DMS53 treated with DMSO at 0.1 percent for 48 hours (cell line): ENCODE measurements around the gene RBM24.

Source experiments
- DNase-seq: peaks from one replicate; lab custom pipeline; 2025; ENCODE audit not compliant: unreplicated experiment; lab: John Stamatoyannopoulos, UW

Gene RBM24

DNA sequence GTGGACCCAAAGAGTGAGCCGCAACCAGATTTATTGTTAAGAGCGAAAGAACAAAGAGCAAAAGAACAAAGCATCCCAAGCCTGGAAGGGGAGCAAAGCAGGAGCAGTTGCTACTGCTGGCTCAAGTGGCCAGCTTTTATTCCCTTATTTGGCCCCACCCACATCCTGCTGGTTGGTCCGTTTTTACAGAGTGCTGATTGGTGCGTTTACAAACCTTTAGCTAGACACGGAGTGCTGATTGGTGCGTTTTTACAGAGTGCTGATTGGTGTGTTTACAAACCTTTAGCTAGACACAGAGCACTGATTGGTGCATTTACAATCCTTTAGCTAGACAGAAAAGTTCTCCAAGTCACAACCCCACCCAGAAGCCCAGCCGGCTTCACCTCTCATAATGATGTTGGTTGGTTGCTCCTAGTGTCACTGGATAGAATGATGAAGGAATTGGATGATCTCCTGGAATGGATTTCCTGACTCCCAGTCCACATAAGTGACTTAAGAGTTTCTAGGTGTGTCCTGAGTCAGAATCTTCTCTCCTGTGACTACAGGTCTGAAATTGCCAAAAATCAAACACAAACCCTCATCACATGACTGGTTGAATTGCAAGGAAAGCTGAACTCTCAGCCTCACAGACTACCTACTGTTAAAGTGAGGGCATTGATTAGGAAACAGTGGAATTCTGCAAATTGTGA lies 60.1 kb downstream of the RBM24 start:
- DNase-seq = no peak

DNA sequence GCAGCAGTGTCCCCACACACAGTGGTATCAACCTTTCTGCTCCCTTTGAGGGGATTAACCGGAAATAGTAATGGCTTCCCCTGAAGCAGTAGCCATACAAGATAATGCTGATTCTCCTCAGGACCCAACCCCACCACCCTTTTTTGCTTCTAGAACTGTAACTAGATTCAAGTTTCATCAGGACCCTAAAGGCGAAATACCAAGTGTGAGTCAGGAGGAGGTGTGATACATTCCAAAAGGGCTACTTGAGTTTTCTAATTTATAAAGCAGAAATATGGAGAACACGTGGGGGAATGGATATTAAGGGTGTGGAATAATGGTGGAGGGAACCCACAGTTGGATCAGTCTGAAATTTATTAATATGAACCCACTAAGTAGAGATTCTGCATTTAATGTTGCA lies 60.7 kb downstream of the RBM24 start:
- no peak for DNase-seq

DNA sequence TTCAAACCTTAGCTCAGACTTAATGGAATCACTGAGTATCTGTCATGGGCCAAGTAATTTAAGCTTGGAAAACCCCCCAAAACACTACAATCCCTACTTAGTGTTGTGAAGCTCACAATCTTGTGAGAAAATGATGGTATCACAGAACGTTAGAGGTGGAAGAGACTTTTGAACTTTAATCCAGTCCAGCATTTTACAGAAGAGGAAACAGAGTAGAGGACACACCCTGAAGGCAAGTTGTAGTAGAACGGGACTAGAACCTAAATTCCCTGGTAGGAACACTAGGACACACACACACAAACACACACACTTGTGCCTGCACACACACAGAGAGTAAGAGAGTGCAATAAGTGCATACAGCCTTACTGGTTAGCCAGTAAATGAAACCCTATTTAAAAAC lies 62.1 kb downstream of the RBM24 start:
- DNase-seq = no peak
